HPDE6-E6E7 (cell line): ENCODE data around the gene C21orf91.

Experiments used
- DNase-seq: peaks from one replicate; pipeline ENCODE4 v3.0.0; 2011; ENCODE audit warnings: missing footprints; ENCODE audit errors: extremely low spot score

Gene C21orf91

GRCh38 chr21:17798796-17799195 lies 20.4 kb downstream of the C21orf91 start:
- no peak for DNase-seq

GRCh38 chr21:17797967-17798366 lies 21.2 kb downstream of the C21orf91 start:
- no peak for DNase-seq

- no peak for DNase-seq
Observed at GRCh38 chr21:17796503-17796902, 22.7 kb downstream of the C21orf91 start.

GRCh38 chr21:17796037-17796403 lies 23.1 kb downstream of the C21orf91 start:
- DNase-seq: no peak

GRCh38 chr21:17795146-17796036 lies 23.8 kb downstream of the C21orf91 start:
- no peak for DNase-seq

GRCh38 chr21:17794518-17795145 lies 24.5 kb downstream of the C21orf91 start:
- no peak for DNase-seq

GRCh38 chr21:17793246-17794123 lies 25.7 kb downstream of the C21orf91 start:
- no peak for DNase-seq

- DNase-seq: no peak
Observed at GRCh38 chr21:17789656-17790055, 29.5 kb downstream of the C21orf91 start.

- DNase-seq: no peak
Observed at GRCh38 chr21:17789069-17789468, 30.1 kb downstream of the C21orf91 start.

GRCh38 chr21:17786851-17787181 lies 32.3 kb downstream of the C21orf91 start:
- no peak for DNase-seq

GRCh38 chr21:17786071-17786850 lies 32.9 kb downstream of the C21orf91 start:
- DNase-seq: no peak

- DNase-seq: no peak
Observed at GRCh38 chr21:17785403-17785788, 33.8 kb downstream of the C21orf91 start.

GRCh38 chr21:17784604-17785402 lies 34.4 kb downstream of the C21orf91 start:
- no peak for DNase-seq

GRCh38 chr21:17784180-17784598 lies 35.0 kb downstream of the C21orf91 start:
- no peak for DNase-seq

- DNase-seq: no peak
Observed at GRCh38 chr21:17783481-17784179, 35.5 kb downstream of the C21orf91 start.

GRCh38 chr21:17783003-17783402 lies 36.2 kb downstream of the C21orf91 start:
- no peak for DNase-seq

- DNase-seq: no peak
Observed at GRCh38 chr21:17782051-17782450, 37.1 kb downstream of the C21orf91 start.

- DNase-seq: no peak
Observed at GRCh38 chr21:17781524-17781923, 37.6 kb downstream of the C21orf91 start.

GRCh38 chr21:17780539-17780938 lies 38.6 kb downstream of the C21orf91 start:
- no peak for DNase-seq

GRCh38 chr21:17779980-17780379 lies 39.2 kb downstream of the C21orf91 start:
- DNase-seq: no peak
